ENCODE data around the gene KRT17. TPM values are rescaled to one million over a fixed set of nuclear protein-coding genes. Genes with fewer than 3 reads are reported as not detected.
"Not testable (repeated sequence)": the region's sequence is repeated elsewhere in the genome, so short reads cannot be mapped to it uniquely, and the experiment has no call there.

Gene KRT17
- total RNA-seq, 3 donors from 2014 or later (not counting 1 experiment from before 2014, with no cell fraction given) = not detected

DNA sequence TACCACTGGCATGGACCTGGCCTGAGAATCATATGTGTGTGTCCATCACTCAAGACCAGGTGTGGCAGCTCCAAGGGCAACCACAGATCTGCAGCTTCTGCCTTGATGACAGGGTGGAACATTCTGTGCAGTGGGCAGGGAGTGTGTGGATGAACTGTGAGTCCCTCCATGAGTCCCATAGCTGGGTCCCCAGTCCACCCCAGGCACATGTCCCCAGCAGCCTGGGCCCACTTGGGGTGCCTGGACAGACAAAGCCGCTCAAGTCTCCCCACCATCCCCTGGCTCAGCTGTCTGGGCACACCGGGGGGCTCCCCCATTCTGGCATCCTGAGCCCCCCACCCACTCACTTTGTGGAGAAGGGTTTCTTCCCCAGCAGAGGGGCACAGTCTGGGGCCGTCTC, 7.2 kb downstream of the KRT17 start:
- Mint-ChIP-seq H3K9me3 (no peaks in the 10 kb centered on the region), H3K36me3 (no peaks in the 10 kb centered on the region), H3K27me3 (ENCODE audit: low read depth in 2 of 2) (no peaks in the 10 kb centered on the region), H3K27ac (no peak overlapping the region), H3K4me3 (no peak overlapping the region), H3K4me1 (no peaks in the 10 kb centered on the region)
- WGBS (ENCODE audit: insufficient coverage) = 86% methylated on average over 2 of the region's 3 CpGs
- H3K36me3 ChIP-seq (ENCODE audit: control insufficient read depth, insufficient read depth, low read length) = no peaks in the 10 kb centered on the region
- no peaks in the 10 kb centered on the region for H3K4me1 ChIP-seq (ENCODE audit: control insufficient read depth, insufficient read depth, low read length)
- H3K9me3 ChIP-seq (ENCODE audit: control insufficient read depth, insufficient read depth, low read length) = no peaks in the 10 kb centered on the region
- no peak overlapping the region for H3K4me3 ChIP-seq (ENCODE audit: low read length)
- no peak for DNase-seq
- no peak overlapping the region for H3K27ac ChIP-seq (ENCODE audit: low read length)
- no peak for ATAC-seq
- TF ChIP-seq, protein P1, sequence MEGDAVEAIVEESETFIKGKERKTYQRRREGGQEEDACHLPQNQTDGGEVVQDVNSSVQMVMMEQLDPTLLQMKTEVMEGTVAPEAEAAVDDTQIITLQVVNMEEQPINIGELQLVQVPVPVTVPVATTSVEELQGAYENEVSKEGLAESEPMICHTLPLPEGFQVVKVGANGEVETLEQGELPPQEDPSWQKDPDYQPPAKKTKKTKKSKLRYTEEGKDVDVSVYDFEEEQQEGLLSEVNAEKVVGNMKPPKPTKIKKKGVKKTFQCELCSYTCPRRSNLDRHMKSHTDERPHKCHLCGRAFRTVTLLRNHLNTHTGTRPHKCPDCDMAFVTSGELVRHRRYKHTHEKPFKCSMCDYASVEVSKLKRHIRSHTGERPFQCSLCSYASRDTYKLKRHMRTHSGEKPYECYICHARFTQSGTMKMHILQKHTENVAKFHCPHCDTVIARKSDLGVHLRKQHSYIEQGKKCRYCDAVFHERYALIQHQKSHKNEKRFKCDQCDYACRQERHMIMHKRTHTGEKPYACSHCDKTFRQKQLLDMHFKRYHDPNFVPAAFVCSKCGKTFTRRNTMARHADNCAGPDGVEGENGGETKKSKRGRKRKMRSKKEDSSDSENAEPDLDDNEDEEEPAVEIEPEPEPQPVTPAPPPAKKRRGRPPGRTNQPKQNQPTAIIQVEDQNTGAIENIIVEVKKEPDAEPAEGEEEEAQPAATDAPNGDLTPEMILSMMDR (IDR thresholded peaks at IDR 0.05) = no peak
- H3K27me3 ChIP-seq (ENCODE audit: control insufficient read depth, insufficient read depth, low read length) = no peaks in the 10 kb centered on the region
- intact Hi-C loops (cut with micrococcal nuclease) = no loop called here

DNA sequence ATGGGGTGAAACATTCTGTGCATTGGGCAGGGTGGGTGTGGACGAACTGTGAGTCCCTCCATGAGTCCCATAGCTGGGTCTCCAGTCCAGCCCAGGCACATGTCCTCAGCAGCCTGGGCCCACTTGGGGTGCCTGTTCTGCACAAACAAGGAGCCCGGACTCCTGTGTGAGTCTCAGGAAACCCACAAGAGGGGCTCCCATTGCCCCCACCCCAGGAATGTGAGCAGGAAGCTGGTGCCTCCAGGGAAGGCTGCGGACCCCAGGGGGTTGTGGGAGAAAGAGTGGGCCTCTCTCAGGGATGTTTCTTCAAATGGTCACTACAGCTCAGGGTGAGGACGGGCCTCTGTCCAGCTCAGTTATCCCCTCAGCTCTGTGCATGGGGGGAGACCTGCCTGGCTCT, 7.9 kb downstream of the KRT17 start:
- ATAC-seq; H3K4me3 ChIP-seq (ENCODE audit: low read length); H3K36me3 Mint-ChIP-seq; H3K27me3 Mint-ChIP-seq (ENCODE audit: low read depth in 2 of 2); H3K36me3 ChIP-seq (ENCODE audit: control insufficient read depth, insufficient read depth, low read length); intact Hi-C loops (cut with micrococcal nuclease); H3K4me1 ChIP-seq (ENCODE audit: control insufficient read depth, insufficient read depth, low read length); H3K27me3 ChIP-seq (ENCODE audit: control insufficient read depth, insufficient read depth, low read length); H3K9me3 ChIP-seq (ENCODE audit: control insufficient read depth, insufficient read depth, low read length); H3K9me3 Mint-ChIP-seq; H3K27ac ChIP-seq (ENCODE audit: low read length); H3K4me1 Mint-ChIP-seq; DNase-seq; H3K27ac Mint-ChIP-seq; H3K4me3 Mint-ChIP-seq: not testable (repeated sequence)
- WGBS (ENCODE audit: insufficient coverage) = 61% methylated on average over 4 of the region's 4 CpGs

DNA sequence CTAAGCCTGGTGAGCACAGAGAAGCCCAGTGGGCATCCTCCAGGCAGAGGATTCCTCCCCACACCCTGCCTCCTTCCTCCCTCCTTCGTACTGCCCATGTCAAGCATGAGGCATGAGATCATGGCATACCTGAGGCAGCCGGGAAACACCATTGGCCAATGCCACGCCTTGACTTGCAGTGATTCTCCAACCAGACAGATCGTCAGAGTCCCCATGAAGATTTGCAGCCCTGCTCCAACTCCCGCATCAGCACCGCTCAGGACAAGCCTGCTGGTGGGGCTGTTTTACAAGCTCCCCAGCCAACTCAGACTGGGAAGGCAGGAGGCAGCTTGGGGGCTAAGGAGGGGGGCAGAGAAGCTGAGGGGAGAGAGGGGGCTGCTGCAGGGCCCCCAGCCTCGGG, 8.9 kb downstream of the KRT17 start:
- no peaks in the 10 kb centered on the region for H3K27me3 ChIP-seq (ENCODE audit: control insufficient read depth, insufficient read depth, low read length)
- no peaks in the 10 kb centered on the region for H3K36me3 Mint-ChIP-seq
- H3K27ac Mint-ChIP-seq = no peak overlapping the region
- TF ChIP-seq, protein P1 (IDR thresholded peaks at IDR 0.05) = no peak
- DNase-seq (no peak), ATAC-seq (no peak)
- 69% methylated on average over 7 of the region's 7 CpGs for WGBS (ENCODE audit: insufficient coverage)
- no peaks in the 10 kb centered on the region for H3K36me3 ChIP-seq (ENCODE audit: control insufficient read depth, insufficient read depth, low read length)
- H3K4me1 ChIP-seq (ENCODE audit: control insufficient read depth, insufficient read depth, low read length) = no peaks in the 10 kb centered on the region
- H3K27me3 Mint-ChIP-seq (ENCODE audit: low read depth in 2 of 2) = no peaks in the 10 kb centered on the region
- no peaks in the 10 kb centered on the region for H3K4me1 Mint-ChIP-seq
- intact Hi-C loops (cut with micrococcal nuclease) = no loop called here
- H3K9me3 ChIP-seq (ENCODE audit: control insufficient read depth, insufficient read depth, low read length) = no peaks in the 10 kb centered on the region
- H3K4me3 ChIP-seq (ENCODE audit: low read length) = no peak overlapping the region
- no peak overlapping the region for H3K4me3 Mint-ChIP-seq
- no peaks in the 10 kb centered on the region for H3K9me3 Mint-ChIP-seq
- no peak overlapping the region for H3K27ac ChIP-seq (ENCODE audit: low read length)

DNA sequence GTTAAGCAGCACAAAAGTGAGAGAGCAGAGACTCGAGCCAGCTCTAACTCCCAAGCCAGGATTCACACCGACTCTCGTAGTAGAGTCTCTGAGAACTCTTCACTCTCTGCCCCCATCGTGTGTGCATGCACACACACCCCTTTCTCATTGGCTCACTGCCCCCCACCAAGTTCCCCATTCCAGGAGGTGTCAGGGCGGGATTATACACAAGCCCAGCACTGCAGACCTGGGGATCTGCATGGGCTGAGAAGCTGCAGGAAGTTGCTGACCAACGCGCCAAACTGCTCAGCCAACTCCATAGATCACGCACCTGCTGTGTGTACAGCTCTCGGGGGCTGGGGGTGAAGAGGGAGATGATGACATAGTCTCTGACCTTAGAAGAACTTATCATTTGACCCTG, 9.6 kb downstream of the KRT17 start:
- ATAC-seq; H3K36me3 Mint-ChIP-seq; DNase-seq; H3K27me3 Mint-ChIP-seq (ENCODE audit: low read depth in 2 of 2); H3K27me3 ChIP-seq (ENCODE audit: control insufficient read depth, insufficient read depth, low read length); H3K36me3 ChIP-seq (ENCODE audit: control insufficient read depth, insufficient read depth, low read length); H3K9me3 Mint-ChIP-seq; H3K4me3 Mint-ChIP-seq; H3K27ac ChIP-seq (ENCODE audit: low read length); H3K4me1 Mint-ChIP-seq; H3K27ac Mint-ChIP-seq; H3K4me3 ChIP-seq (ENCODE audit: low read length); H3K9me3 ChIP-seq (ENCODE audit: control insufficient read depth, insufficient read depth, low read length); intact Hi-C loops (cut with micrococcal nuclease); H3K4me1 ChIP-seq (ENCODE audit: control insufficient read depth, insufficient read depth, low read length): not testable (repeated sequence)
- WGBS (ENCODE audit: insufficient coverage) = 49% methylated on average over 9 of the region's 9 CpGs

DNA sequence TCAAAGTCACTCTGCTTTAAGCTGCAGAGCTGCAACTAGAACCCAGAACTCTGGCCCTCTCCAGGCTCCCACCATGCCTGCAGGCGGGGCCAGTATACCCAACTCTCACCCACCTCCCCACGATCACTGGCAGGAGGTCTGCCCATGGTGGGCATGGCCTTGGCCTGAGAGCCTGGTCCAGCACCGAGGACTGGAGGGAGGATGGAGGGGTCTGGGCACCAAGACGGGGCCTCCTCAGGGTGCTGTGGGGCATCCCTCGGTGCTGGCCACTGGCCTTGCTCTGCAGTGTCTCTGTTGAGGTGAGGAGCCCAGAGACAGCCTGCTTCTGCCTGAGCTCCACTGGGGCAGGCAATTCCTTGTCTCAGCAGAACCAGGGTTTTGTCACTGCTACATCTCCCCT, 10.3 kb downstream of the KRT17 start:
- intact Hi-C loops (cut with micrococcal nuclease) = no loop called here
- H3K36me3 ChIP-seq (ENCODE audit: control insufficient read depth, insufficient read depth, low read length) = no peaks in the 10 kb centered on the region
- H3K36me3 Mint-ChIP-seq = no peaks in the 10 kb centered on the region
- H3K4me1 Mint-ChIP-seq = no peaks in the 10 kb centered on the region
- no peak overlapping the region for H3K4me3 ChIP-seq (ENCODE audit: low read length)
- H3K27me3 Mint-ChIP-seq (ENCODE audit: low read depth in 2 of 2) = peaks cover 7 to 9% of the 10 kb centered on the region in 2 donors
- H3K4me3 Mint-ChIP-seq = no peak overlapping the region
- no peaks in the 10 kb centered on the region for H3K27me3 ChIP-seq (ENCODE audit: control insufficient read depth, insufficient read depth, low read length)
- H3K27ac ChIP-seq (ENCODE audit: low read length) = no peak overlapping the region
- no peaks in the 10 kb centered on the region for H3K9me3 ChIP-seq (ENCODE audit: control insufficient read depth, insufficient read depth, low read length)
- TF ChIP-seq, protein P1 (IDR thresholded peaks at IDR 0.05) = no peak
- DNase-seq (no peak), ATAC-seq (no peak)
- WGBS (ENCODE audit: insufficient coverage) = 94% methylated on average over 4 of the region's 5 CpGs
- H3K4me1 ChIP-seq (ENCODE audit: control insufficient read depth, insufficient read depth, low read length) = no peaks in the 10 kb centered on the region
- no peaks in the 10 kb centered on the region for H3K9me3 Mint-ChIP-seq
- H3K27ac Mint-ChIP-seq = no peak overlapping the region
